Adrenal gland (tissue), 5 donors: Measurements from ENCODE around the gene HECTD1.

Experiments
- CTCF ChIP-seq, 6 experiments: fragments of 450-650 bp in 4 of 6; fragments of 200-600 bp in 2 of 6; sonication (generic) in 1 of 6; IDR thresholded peaks; 1 replicate in 5 of 6; 2 replicates in 1 of 6; pipeline versions ENCODE4 v1.5.1 to v1.8.0; 2016 to 2021; ENCODE audit warnings: antibody characterized with exemption in 6 of 6, mild to moderate bottlenecking in 2 of 6, moderate library complexity in 1 of 6
- POLR2A ChIP-seq, 2 donors: fragments of 450-650 bp; IDR thresholded peaks; one replicate each; pipeline ENCODE4 v1.6.1; 2017; ENCODE audit warnings: antibody characterized with exemption in 2 of 2, mild to moderate bottlenecking in 2 of 2, moderate library complexity in 1 of 2
- donor health status: DM: no; HTN: no; CAD: no.

- TF ChIP-seq CTCF (IDR thresholded peaks at IDR 0.05) (no peak), POLR2A (IDR thresholded peaks at IDR 0.05) (no peak)
Observed at GRCh38 chr14:31251028-31251958, 43.7 kb upstream of the HECTD1 start.
